Measurements from ENCODE around the gene POC1A.

Gene POC1A

GRCh38 chr3:52193065-52193464, 38.8 kb upstream of the POC1A start:
- no peak overlapping the region for H3K4me3 ChIP-seq (ENCODE audit: low read length)
- DNase-seq (ENCODE audit: low read depth): no peak
- no peak for TF ChIP-seq CTCF (conservative IDR thresholded peaks at IDR 0.05; ENCODE audit: low read depth, low read length)

GRCh38 chr3:52191663-52192062, 37.4 kb upstream of the POC1A start:
- H3K4me3 ChIP-seq (ENCODE audit: low read length): no peak overlapping the region
- DNase-seq (ENCODE audit: low read depth): no peak
- TF ChIP-seq CTCF (conservative IDR thresholded peaks at IDR 0.05; ENCODE audit: low read depth, low read length): no peak

GRCh38 chr3:52190294-52191074, 36.3 kb upstream of the POC1A start:
- no peak for DNase-seq (ENCODE audit: low read depth)
- no peak for TF ChIP-seq CTCF (conservative IDR thresholded peaks at IDR 0.05; ENCODE audit: low read depth, low read length)
- no peak overlapping the region for H3K4me3 ChIP-seq (ENCODE audit: low read length)

- TF ChIP-seq CTCF (conservative IDR thresholded peaks at IDR 0.05; ENCODE audit: low read depth, low read length): no peak
- no peak overlapping the region for H3K4me3 ChIP-seq (ENCODE audit: low read length)
- DNase-seq (ENCODE audit: low read depth): no peak
Measured at GRCh38 chr3:52188556-52188955, 34.3 kb upstream of the POC1A start.

GRCh38 chr3:52186729-52187128, 32.5 kb upstream of the POC1A start:
- no peak for DNase-seq (ENCODE audit: low read depth)
- H3K4me3 ChIP-seq (ENCODE audit: low read length): no peak overlapping the region
- no peak for TF ChIP-seq CTCF (conservative IDR thresholded peaks at IDR 0.05; ENCODE audit: low read depth, low read length)

GRCh38 chr3:52185837-52186236, 31.6 kb upstream of the POC1A start:
- DNase-seq (ENCODE audit: low read depth): no peak
- TF ChIP-seq CTCF (conservative IDR thresholded peaks at IDR 0.05; ENCODE audit: low read depth, low read length): no peak
- no peak overlapping the region for H3K4me3 ChIP-seq (ENCODE audit: low read length)

- TF ChIP-seq CTCF (conservative IDR thresholded peaks at IDR 0.05; ENCODE audit: low read depth, low read length): no peak
- no peak overlapping the region for H3K4me3 ChIP-seq (ENCODE audit: low read length)
Measured at GRCh38 chr3:52185311-52185710, 31.1 kb upstream of the POC1A start.

More at GRCh38 chr3:52185311-52185710, 31.1 kb upstream of the POC1A start:
- DNase-seq (ENCODE audit: low read depth): no peak
